GM19239 (cell line): ENCODE results near the gene FCN3.

Experiments
- DNase-seq: peaks from one replicate; pipeline ENCODE4 v3.0.0; 2011; ENCODE audit warnings: low spot score; ENCODE audit not compliant: insufficient read length
- FAIRE-seq: peaks from 2 replicates; lab custom pipeline; 2011; peaks lifted over from hg19 to GRCh38; lab: Jason Lieb, UNC

FCN3 gene

GRCh38 chr1:27361044-27361402 lies 13.6 kb downstream of the FCN3 start:
- FAIRE-seq (no peak), DNase-seq (no peak)

- FAIRE-seq (peak; percentile 68), DNase-seq (no peak)
Measured at GRCh38 chr1:27360159-27361043, 14.2 kb downstream of the FCN3 start.

GRCh38 chr1:27359822-27360158 lies 14.8 kb downstream of the FCN3 start:
- DNase-seq = no peak
- FAIRE-seq = no peak

DNA sequence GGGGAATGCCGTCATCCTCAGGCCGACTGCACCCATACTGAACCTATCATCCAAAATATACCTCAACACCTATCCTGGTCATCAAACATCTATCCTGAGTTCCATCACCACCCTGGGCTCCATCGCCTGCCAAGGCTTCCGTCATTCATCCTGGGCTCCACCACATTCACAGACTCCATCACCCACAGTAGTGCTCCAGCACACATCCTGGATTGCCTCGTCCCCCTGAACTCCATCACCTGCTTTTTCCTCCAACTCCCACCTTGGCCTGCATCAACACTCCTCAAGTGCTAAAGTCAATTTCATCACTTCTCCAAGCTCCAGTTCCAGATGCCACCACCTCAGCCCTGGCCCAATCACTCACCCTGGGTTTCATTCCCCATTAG lies 15.7 kb downstream of the FCN3 start:
- DNase-seq (no peak), FAIRE-seq (no peak)

GRCh38 chr1:27358038-27358927 lies 16.3 kb downstream of the FCN3 start:
- FAIRE-seq (no peak), DNase-seq (no peak)

GRCh38 chr1:27357281-27358037 lies 17.2 kb downstream of the FCN3 start:
- DNase-seq = peak; percentile 98
- FAIRE-seq = peak; percentile 86

DNA sequence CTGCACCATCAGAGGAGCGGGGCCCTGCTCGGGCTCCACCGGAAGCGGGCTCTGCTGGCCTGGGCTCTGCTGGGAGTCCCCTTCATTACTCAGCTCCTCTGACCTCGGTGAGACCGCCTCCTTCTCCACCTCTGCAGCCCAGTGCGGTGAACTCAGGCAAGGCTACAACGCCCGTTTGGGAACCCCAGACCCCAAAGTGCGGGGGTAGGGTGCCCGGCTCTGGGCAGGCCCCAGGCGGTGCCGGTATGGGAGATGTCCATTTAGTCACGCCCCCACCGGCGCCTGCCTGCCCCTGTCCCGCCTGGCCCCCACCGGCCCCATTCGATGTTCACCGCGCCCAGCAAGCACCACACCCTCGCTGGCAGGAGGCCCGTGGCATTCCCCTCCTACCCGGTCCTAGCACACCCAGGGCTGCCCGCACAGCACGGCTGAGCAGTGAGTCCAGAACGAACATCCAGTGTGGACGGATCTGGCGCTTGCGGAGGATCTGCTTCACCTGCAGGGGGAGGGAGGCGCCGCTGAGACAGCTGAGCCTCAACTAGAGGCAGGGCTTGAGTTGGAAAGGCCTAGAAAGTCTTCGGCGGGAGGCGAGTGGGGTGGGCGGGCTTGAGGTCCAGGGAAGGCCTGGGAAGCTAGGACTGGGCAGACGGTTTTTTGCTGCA lies 17.9 kb downstream of the FCN3 start:
- DNase-seq = no peak
- FAIRE-seq = no peak

- FAIRE-seq (no peak), DNase-seq (no peak)
Measured at GRCh38 chr1:27356277-27356618, 18.4 kb downstream of the FCN3 start.

GRCh38 chr1:27355683-27356082 lies 18.9 kb downstream of the FCN3 start:
- no peak for DNase-seq
- no peak for FAIRE-seq

GRCh38 chr1:27353629-27354028 lies 21.0 kb downstream of the FCN3 start:
- FAIRE-seq (no peak), DNase-seq (no peak)

DNA sequence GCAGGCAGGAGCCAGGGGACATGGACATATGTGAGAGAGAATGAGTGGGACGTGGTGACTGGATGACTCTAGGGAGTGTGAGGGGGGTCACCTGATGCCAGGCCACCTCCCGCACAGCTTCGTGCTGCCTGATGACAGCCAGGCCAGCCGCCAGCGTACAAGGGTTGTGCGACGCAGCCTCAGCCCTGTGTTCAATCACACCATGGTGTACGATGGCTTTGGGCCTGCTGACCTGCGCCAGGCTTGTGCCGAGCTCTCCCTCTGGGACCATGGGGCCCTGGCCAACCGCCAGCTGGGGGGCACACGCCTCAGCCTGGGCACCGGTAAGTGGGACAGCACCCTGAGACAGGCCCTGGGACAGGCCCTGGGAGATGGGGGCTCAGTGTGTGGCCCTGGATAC lies 21.5 kb downstream of the FCN3 start:
- no peak for DNase-seq
- no peak for FAIRE-seq

GRCh38 chr1:27351541-27352107 lies 23.0 kb downstream of the FCN3 start:
- no peak for DNase-seq
- FAIRE-seq = no peak

DNA sequence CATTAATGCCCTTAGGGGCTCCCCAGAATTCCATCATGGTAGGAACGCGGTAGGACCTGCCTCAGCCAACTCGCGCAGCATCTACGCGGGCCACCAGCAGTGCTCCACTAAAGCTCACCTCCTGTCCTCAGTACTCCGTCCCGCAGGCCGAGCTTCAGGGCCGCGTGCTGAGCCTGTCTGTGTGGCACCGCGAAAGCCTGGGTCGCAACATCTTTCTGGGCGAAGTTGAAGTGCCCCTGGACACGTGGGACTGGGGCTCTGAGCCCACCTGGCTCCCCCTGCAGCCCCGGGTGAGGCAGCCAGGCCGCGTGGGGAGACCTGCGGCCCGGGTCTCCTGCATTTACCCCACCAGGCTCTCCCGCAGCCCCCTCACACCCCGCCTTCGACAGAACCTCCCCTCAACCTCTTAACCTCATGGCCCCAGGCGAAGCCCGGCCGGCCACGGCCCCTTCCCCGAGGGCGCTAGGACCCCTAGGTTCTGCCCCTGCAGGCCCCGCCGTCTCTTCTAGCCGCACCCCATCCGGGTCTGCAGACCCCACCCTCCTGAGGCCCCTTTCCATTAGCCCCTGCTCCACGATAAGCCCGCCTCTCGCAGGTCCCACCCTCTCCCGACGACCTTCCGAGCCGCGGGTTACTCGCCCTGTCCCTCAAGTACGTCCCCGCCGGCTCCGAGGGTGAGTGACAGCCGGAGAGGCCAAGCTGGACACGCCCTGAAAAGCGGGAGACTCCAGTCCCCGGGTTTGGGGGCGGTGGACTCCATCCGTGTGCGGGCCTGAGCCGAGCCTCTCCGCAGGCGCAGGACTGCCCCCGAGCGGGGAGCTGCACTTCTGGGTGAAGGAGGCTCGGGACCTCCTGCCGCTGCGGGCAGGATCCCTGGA lies 23.7 kb downstream of the FCN3 start:
- no peak for DNase-seq
- FAIRE-seq = no peak

DNA sequence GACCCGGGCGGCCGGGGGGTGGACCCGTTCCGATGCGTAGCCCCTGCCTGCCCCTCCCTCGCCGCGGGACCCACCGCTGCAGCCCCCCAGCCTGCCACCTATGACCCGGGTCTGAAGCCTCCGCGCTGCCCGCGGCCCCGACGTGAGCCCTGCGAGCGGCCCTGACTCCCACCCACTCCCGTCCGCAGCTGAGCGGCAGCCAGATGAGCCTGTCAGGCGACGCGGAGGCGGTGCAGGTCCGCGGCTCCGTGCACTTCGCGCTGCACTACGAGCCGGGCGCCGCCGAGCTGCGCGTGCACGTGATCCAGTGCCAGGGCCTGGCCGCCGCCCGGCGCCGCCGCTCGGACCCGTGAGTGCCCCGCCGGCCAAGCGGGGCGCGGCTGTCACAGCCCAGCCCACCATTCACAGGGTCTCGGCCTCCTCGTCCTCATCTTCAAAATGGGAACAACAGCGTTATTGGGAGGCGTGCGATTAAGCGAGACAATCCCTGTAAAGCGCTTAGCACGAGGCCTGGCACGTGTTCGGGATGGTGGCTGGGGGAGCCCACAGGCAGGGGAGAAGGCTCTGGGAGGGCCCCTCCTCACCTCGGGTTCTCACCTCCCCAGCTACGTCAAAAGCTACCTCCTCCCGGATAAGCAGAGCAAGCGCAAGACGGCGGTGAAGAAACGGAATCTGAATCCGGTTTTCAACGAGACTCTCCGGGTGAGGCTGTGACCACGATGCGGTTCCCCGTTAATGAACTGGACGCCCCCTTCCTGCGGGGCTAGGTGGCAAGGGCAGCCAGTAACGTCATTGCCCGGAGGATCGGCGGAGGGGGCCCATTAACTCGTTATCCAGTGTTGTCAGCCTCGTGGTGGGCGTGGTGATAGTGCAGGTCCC lies 24.6 kb downstream of the FCN3 start:
- DNase-seq = no peak
- no peak for FAIRE-seq

DNA sequence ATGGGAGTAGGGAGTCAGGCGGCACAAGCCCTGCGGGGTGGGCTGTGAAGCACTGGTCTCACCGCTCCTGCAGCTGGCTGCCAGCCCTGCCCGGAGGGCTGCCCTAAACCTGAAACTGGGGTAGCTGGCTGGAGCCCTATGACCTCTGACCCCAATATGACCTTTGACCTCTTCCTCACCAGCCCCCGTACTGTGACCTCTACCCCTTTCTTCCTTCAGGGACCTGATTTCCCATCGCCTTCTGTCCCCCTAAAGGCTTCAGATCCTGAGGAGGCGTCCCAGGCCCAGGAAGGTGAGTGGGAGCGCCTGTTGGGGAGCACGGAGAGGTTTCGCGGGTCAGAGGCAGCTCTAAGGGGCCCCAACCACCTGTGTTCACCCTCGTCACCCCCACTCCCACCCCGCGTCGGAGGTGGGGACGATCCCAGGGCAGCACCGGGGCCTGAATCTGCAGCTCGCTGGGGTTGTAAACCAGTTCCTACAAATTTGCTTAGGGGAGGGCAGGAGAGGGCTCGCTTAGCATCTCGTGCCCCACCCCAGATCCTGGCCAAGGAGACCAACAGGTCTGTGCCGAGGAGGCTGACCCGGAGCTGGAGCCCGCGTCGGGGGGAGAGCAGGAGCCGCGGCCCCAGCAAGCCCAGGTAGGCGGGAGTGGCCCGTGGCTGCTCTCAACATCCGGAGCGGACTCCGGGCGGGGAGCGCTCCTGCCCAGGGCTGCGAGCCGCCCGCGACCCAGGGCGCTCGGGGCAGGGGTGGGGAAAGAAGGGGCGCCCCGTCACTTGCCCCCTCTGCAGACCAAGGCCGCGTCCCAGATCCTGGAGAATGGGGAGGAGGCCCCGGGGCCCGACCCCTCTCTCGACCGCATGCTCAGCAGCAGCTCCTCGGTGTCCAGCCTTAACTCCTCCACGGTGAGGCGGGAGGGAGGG lies 25.5 kb downstream of the FCN3 start:
- DNase-seq (no peak), FAIRE-seq (no peak)

DNA sequence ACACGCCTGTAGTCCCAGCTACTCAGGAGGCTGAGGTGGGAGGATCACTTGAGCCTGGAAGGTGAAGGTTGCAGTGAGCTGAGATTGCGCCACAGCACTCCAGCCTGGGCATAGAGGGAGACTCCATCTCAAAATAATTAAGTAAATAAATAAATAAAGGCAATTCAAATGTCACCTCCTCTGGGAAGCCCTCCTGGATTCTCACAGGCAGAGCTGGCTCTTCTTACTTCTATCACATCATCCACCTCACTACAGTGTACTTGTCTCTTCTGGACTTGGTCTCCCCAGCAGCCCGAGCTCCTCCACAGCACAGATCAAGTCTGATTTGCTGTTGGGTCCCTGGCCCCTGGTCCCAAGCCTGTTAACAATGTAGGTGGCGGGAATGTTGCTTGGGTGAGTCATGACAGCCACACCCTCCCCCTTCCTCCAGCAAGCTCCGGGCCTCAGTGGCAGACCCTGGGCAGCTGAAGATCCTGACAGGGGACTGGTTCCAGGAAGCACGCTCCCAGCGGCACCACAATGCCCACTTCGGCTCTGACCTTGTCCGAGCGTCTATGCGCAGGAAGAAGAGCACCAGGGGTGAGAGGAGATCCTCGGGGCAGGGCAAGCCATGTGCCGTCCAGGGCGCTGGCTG lies 27.5 kb downstream of the FCN3 start:
- DNase-seq = no peak
- no peak for FAIRE-seq

DNA sequence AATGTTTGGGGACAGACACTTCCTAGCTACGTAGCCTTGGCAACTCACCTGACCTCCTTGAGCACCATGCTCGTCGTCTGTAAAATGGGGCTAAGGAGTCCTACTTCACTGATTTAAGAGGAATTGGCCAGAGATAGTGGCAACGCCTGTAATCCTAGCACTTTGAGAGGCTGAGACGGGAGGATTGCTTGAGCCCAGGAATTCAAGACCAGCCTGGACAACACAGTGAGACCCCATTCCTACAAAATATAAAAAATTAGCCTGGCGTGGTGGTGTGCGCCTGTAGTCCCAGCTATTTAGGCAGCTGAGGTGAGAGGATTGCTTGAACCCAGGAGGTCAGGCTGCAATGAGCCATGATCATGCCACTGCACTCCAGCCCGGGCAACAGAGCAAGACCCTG lies 28.3 kb downstream of the FCN3 start:
- no peak for DNase-seq
- no peak for FAIRE-seq
